Endometrial microvascular endothelial cells (primary cell): ENCODE data around the gene DYNC1I1. TPM values are rescaled to one million over a fixed set of nuclear protein-coding genes. Genes with fewer than 3 reads are reported as not detected.

Source experiments
- in situ Hi-C: cut with HindIII; loops from 2 replicates; pipeline ENCODE4 v1.10.0; 2017; ENCODE audit warnings: low sequenced_read_pairs, low pct_unique_long_range_greater_than_20kb; ENCODE audit errors: inconsistent ontology term
- total RNA-seq: library from RNA; depleted of rRNA; stranded (reverse); fragments of >200 nt; gene quantifications from one replicate; pipeline ENCODE4 v1.2.3, GENCODE V29; 2015; ENCODE audit errors: inconsistent ontology term

Gene DYNC1I1
- total RNA-seq, 1 donor from 2014 or later, result 0.28 TPM

- in situ Hi-C loops, result no loop called here
These were observed 262.8 kb downstream of the DYNC1I1 start for GRCh38 chr7:96034940-96035727.

- in situ Hi-C loops, result no loop called here
These were observed 268.0 kb downstream of the DYNC1I1 start for GRCh38 chr7:96040250-96040772.

GRCh38 chr7:96041171-96041570 lies 268.8 kb downstream of the DYNC1I1 start:
- in situ Hi-C loops, result no loop called here

GRCh38 chr7:96045181-96045580 lies 272.8 kb downstream of the DYNC1I1 start:
- in situ Hi-C loops, result no loop called here

- in situ Hi-C loops, result no loop called here
These were observed 273.6 kb downstream of the DYNC1I1 start for GRCh38 chr7:96045919-96046318.

GRCh38 chr7:96052289-96052688 lies 279.9 kb downstream of the DYNC1I1 start:
- in situ Hi-C loops, result no loop called here

GRCh38 chr7:96052860-96053470 lies 280.6 kb downstream of the DYNC1I1 start:
- in situ Hi-C loops, result no loop called here

GRCh38 chr7:96055717-96056116 lies 283.4 kb downstream of the DYNC1I1 start:
- in situ Hi-C loops, result no loop called here

GRCh38 chr7:96059075-96059474 lies 286.7 kb downstream of the DYNC1I1 start:
- in situ Hi-C loops, result no loop called here

- in situ Hi-C loops, result no loop called here
These were observed 288.7 kb downstream of the DYNC1I1 start for GRCh38 chr7:96061009-96061408.

- in situ Hi-C loops, result no loop called here
These were observed 289.5 kb downstream of the DYNC1I1 start for GRCh38 chr7:96061844-96062243.

GRCh38 chr7:96067321-96067720 lies 295.0 kb downstream of the DYNC1I1 start:
- in situ Hi-C loops, result no loop called here

- in situ Hi-C loops, result no loop called here
These were observed 297.0 kb downstream of the DYNC1I1 start for GRCh38 chr7:96069401-96069800.

- in situ Hi-C loops, result no loop called here
These were observed 302.5 kb downstream of the DYNC1I1 start for GRCh38 chr7:96074871-96075270.

GRCh38 chr7:96075510-96076349 lies 303.4 kb downstream of the DYNC1I1 start:
- in situ Hi-C loops, result no loop called here

GRCh38 chr7:96076350-96076707 lies 304.0 kb downstream of the DYNC1I1 start:
- in situ Hi-C loops, result no loop called here

GRCh38 chr7:96080027-96080426 lies 307.7 kb downstream of the DYNC1I1 start:
- in situ Hi-C loops, result no loop called here

GRCh38 chr7:96084881-96085553 lies 312.7 kb downstream of the DYNC1I1 start:
- in situ Hi-C loops, result no loop called here

GRCh38 chr7:96085953-96086352 lies 313.6 kb downstream of the DYNC1I1 start:
- in situ Hi-C loops, result no loop called here
